DND-41 (cell line): ENCODE measurements around the gene STEAP3.

ENCODE experiments used
- ATAC-seq: fragments of 200-7000 bp; cut with Tn5 transposase; 3 replicates; pipeline ENCODE4 v1.9.1; 2021; ENCODE audit warnings: low read depth; ENCODE audit not compliant: insufficient read depth
- DNase-seq: peaks from one replicate; pipeline ENCODE4 v3.0.0-alpha.2; 2020
- H2AFZ ChIP-seq: 2 replicates; pipeline ENCODE4 v1.6.0; 2012; ENCODE audit warnings: low read depth, low read length
- H3K27ac ChIP-seq: 2 replicates; pipeline ENCODE4 v1.5.1; 2012; ENCODE audit warnings: low read length, inconsistent platforms
- H3K27me3 ChIP-seq: fragments of 200-600 bp; sonication (generic); 2 replicates; pipeline ENCODE4 v1.6.0; 2012; ENCODE audit warnings: low read length, mild to moderate bottlenecking, inconsistent platforms; ENCODE audit not compliant: insufficient read depth, poor library complexity
- H3K36me3 ChIP-seq: 2 replicates; pipeline ENCODE4 v1.5.1; 2012; ENCODE audit warnings: low read length, inconsistent platforms; ENCODE audit not compliant: insufficient read depth
- H3K4me1 ChIP-seq: 2 replicates; pipeline ENCODE4 v1.5.1; 2012; ENCODE audit warnings: mild to moderate bottlenecking, low read length; ENCODE audit not compliant: insufficient read depth
- H3K4me2 ChIP-seq: 2 replicates; pipeline ENCODE4 v1.6.0; 2012; ENCODE audit warnings: mild to moderate bottlenecking, moderate library complexity, low read length, inconsistent platforms; ENCODE audit not compliant: insufficient read depth
- H3K4me3 ChIP-seq, 2 experiments: fragments of 200-600 bp in 1 of 2; shearing (Covaris generic) in 1 of 2; 2 replicates each; pipeline ENCODE4 v1.5.1; 2012 to 2016; ENCODE audit warnings: inconsistent platforms in 2 of 2, low read length in 2 of 2, mild to moderate bottlenecking in 2 of 2, low read depth in 1 of 2, moderate library complexity in 1 of 2
- H3K79me2 ChIP-seq: 2 replicates; pipeline ENCODE4 v1.6.0; 2012; ENCODE audit warnings: low read length, inconsistent platforms; ENCODE audit not compliant: insufficient read depth
- H3K9ac ChIP-seq: 2 replicates; pipeline ENCODE4 v1.6.0; 2012; ENCODE audit warnings: low read depth, mild to moderate bottlenecking, inconsistent platforms, low read length, moderate library complexity
- H3K9me3 ChIP-seq: 2 replicates; pipeline ENCODE4 v1.5.1; 2012; ENCODE audit warnings: low read length, moderate library complexity, mild to moderate bottlenecking, inconsistent platforms; ENCODE audit not compliant: insufficient read depth, severe bottlenecking
- H4K20me1 ChIP-seq: 2 replicates; pipeline ENCODE4 v1.6.0; 2012; ENCODE audit warnings: low read length; ENCODE audit not compliant: insufficient read depth
- EZH2 ChIP-seq: IDR thresholded peaks from 3 replicates; pipeline ENCODE4 v1.6.1; 2012; ENCODE audit warnings: borderline replicate concordance, low read depth, mild to moderate bottlenecking, moderate library complexity, low read length, inconsistent platforms; ENCODE audit not compliant: severe bottlenecking
- TF ChIP-seq, protein P1 (sequence below): IDR thresholded peaks from 2 replicates; pipeline ENCODE4 v1.5.1; 2012; ENCODE audit warnings: borderline replicate concordance, low read length, moderate library complexity, mild to moderate bottlenecking; ENCODE audit not compliant: poor library complexity, severe bottlenecking; ENCODE audit errors: extremely low read depth

STEAP3 gene

DNA sequence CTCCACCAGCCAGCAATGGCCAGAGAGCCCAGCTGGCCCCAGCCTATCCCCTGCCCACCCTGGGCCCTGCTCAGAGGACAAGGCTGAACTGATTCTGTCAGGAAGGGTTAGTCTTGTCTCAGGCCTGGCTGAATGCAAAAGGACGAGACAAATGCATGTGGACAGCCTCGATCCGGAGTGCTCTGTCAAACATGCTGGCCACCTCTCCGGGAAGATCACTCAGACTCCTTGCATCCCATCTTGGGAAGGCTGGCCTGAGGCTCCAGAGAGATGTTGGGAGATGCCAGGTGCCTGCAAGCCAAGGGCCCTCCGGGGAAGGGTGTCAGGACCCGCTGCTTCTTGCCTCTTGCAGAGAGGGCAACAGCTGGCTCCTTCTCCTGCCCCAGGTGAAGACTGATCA lies 44.9 kb upstream of the STEAP3 start:
- Histone ChIP-seq H3K4me3 (no peak overlapping the region), H4K20me1 (peaks cover 3% of the 10 kb centered on the region; the same call in 1 of the 2 replicates), H3K4me2 (no peak overlapping the region), H3K79me2 (no peaks in the 10 kb centered on the region), H3K9ac (no peak overlapping the region), H3K27ac (no peak overlapping the region), H3K4me1 (no peaks in the 10 kb centered on the region), H3K27me3 (no peaks in the 10 kb centered on the region), H3K36me3 (no peaks in the 10 kb centered on the region), H2AFZ (no peak overlapping the region), H3K9me3 (no peaks in the 10 kb centered on the region)
- DNase-seq (no peak), ATAC-seq (no peak)
- TF ChIP-seq EZH2, result no peak
- TF ChIP-seq, protein P1, sequence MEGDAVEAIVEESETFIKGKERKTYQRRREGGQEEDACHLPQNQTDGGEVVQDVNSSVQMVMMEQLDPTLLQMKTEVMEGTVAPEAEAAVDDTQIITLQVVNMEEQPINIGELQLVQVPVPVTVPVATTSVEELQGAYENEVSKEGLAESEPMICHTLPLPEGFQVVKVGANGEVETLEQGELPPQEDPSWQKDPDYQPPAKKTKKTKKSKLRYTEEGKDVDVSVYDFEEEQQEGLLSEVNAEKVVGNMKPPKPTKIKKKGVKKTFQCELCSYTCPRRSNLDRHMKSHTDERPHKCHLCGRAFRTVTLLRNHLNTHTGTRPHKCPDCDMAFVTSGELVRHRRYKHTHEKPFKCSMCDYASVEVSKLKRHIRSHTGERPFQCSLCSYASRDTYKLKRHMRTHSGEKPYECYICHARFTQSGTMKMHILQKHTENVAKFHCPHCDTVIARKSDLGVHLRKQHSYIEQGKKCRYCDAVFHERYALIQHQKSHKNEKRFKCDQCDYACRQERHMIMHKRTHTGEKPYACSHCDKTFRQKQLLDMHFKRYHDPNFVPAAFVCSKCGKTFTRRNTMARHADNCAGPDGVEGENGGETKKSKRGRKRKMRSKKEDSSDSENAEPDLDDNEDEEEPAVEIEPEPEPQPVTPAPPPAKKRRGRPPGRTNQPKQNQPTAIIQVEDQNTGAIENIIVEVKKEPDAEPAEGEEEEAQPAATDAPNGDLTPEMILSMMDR, result no peak

DNA sequence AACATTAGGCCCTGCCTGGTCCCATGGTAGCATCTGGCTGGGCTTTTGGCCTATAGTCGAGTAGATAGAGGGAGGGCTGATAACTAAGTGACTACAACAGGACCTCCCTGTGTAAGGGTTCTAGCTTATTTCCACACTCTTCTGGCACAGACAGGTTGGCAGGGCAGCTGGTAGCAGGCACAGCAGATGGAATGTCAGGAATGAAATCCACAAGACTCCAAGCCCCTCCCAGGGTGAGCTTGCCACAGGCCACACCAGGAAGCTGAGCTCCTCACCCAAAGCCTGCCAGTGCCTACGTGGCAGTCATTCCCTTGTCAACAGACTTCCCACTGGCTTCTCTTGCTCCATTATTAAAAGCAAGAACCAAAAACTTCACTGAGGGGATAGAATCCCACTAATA lies 44.4 kb upstream of the STEAP3 start:
- H3K79me2 ChIP-seq, result no peaks in the 10 kb centered on the region
- no peak overlapping the region for H3K4me2 ChIP-seq
- H3K9ac ChIP-seq, result no peak overlapping the region
- H2AFZ ChIP-seq, result no peak overlapping the region
- peaks cover 3% of the 10 kb centered on the region; the same call in 1 of the 2 replicates for H4K20me1 ChIP-seq
- no peak overlapping the region for H3K27ac ChIP-seq
- no peaks in the 10 kb centered on the region for H3K9me3 ChIP-seq
- no peak overlapping the region for H3K4me3 ChIP-seq
- H3K36me3 ChIP-seq, result no peaks in the 10 kb centered on the region
- DNase-seq (no peak), ATAC-seq (no peak)
- TF ChIP-seq, protein P1, result no peak
- TF ChIP-seq EZH2, result no peak
- no peaks in the 10 kb centered on the region for H3K27me3 ChIP-seq
- no peaks in the 10 kb centered on the region for H3K4me1 ChIP-seq

DNA sequence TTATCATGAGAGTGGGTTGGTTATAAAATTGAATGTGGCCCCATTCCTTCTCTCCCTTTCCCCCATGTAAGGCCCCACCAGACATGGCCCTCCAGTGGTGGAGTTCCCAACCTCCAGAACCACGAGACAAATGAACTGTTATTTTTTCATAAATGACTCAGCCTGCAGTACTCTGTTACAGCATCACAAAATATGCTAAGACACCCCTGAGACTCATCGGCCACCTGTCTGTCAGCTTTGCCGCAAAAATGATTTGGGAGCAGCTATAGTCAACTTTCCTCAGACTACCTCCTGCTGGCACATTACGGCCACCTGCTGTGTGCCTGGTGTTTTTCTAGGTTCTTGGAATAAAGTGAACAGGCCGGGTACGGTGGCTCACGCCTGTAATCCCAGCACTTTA lies 43.6 kb upstream of the STEAP3 start:
- ATAC-seq (no peak), DNase-seq (no peak)
- Histone ChIP-seq H3K27me3 (no peaks in the 10 kb centered on the region), H2AFZ (no peak overlapping the region), H4K20me1 (peaks cover 3% of the 10 kb centered on the region; the same call in 1 of the 2 replicates), H3K4me3 (no peak overlapping the region), H3K4me2 (no peak overlapping the region), H3K79me2 (no peaks in the 10 kb centered on the region), H3K9ac (no peak overlapping the region), H3K36me3 (no peaks in the 10 kb centered on the region), H3K9me3 (no peaks in the 10 kb centered on the region), H3K27ac (no peak overlapping the region), H3K4me1 (no peaks in the 10 kb centered on the region)
- TF ChIP-seq, protein P1, result no peak
- TF ChIP-seq EZH2, result no peak

DNA sequence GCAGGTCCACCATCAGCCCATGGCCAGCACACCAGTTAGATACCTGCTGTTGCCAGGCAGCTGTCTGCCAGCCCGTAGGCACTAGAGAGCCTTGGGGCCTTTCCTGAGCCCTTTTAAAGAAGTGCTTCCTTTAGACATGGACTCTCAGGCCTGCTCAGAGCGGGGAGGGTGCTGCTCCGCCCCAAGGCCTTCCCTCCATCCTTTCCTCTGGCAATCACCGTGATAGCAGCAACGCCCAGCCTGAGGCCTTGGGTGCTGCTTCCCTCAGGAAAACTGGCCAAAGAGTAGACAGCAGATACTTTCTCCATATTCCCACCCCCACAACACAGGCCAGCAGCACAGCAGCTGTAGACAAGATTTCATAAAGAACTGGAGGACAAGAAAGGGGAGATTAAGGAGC lies 42.7 kb upstream of the STEAP3 start:
- Histone ChIP-seq H3K36me3 (no peaks in the 10 kb centered on the region), H3K4me2 (no peak overlapping the region), H3K4me1 (no peaks in the 10 kb centered on the region), H3K27me3 (no peaks in the 10 kb centered on the region), H3K9me3 (no peaks in the 10 kb centered on the region), H3K79me2 (no peaks in the 10 kb centered on the region), H3K9ac (no peak overlapping the region), H2AFZ (no peak overlapping the region), H3K27ac (no peak overlapping the region), H4K20me1 (peaks cover 3% of the 10 kb centered on the region; the same call in 1 of the 2 replicates), H3K4me3 (no peak overlapping the region)
- DNase-seq, result no peak
- TF ChIP-seq EZH2, result no peak
- TF ChIP-seq, protein P1, result no peak
- no peak for ATAC-seq
